HG03108 (cell line): ENCODE data around the gene PIK3C2G.
"Not testable (repeated sequence)": the region's sequence is repeated elsewhere in the genome, so short reads cannot be mapped to it uniquely, and the experiment has no call there.

Experiments
- ATAC-seq: cut with Tn5 transposase; IDR thresholded peaks from one replicate; pipeline ENCODE4 v1.9.1; 2021; ENCODE audit warnings: moderate library complexity; ENCODE audit not compliant: unreplicated experiment

The PIK3C2G gene, protein sequence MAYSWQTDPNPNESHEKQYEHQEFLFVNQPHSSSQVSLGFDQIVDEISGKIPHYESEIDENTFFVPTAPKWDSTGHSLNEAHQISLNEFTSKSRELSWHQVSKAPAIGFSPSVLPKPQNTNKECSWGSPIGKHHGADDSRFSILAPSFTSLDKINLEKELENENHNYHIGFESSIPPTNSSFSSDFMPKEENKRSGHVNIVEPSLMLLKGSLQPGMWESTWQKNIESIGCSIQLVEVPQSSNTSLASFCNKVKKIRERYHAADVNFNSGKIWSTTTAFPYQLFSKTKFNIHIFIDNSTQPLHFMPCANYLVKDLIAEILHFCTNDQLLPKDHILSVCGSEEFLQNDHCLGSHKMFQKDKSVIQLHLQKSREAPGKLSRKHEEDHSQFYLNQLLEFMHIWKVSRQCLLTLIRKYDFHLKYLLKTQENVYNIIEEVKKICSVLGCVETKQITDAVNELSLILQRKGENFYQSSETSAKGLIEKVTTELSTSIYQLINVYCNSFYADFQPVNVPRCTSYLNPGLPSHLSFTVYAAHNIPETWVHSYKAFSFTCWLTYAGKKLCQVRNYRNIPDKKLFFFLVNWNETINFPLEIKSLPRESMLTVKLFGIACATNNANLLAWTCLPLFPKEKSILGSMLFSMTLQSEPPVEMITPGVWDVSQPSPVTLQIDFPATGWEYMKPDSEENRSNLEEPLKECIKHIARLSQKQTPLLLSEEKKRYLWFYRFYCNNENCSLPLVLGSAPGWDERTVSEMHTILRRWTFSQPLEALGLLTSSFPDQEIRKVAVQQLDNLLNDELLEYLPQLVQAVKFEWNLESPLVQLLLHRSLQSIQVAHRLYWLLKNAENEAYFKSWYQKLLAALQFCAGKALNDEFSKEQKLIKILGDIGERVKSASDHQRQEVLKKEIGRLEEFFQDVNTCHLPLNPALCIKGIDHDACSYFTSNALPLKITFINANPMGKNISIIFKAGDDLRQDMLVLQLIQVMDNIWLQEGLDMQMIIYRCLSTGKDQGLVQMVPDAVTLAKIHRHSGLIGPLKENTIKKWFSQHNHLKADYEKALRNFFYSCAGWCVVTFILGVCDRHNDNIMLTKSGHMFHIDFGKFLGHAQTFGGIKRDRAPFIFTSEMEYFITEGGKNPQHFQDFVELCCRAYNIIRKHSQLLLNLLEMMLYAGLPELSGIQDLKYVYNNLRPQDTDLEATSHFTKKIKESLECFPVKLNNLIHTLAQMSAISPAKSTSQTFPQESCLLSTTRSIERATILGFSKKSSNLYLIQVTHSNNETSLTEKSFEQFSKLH (N-terminal part only)

DNA sequence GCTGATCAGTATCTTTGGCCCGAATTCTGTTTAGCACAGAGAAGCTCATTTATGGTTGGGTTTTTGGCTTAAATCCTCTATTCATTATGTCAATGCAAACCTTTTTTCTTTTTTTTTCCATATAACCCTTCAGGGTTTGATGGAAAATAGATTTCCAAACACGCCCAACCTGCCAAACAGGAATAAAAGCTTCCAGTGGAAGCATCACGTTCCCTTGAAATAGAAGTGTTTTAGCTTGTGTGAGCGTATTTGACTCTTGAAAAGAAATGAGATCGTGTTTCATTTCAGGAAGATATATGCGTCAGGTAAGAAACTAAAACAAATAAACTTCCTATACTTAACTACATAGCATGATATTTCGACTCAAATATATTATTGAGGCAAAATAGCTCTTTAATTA, at the start of gene PIK3C2G:
PIK3C2G (plus strand) TSS at position 246 of the 400 bp plus-strand sequence. CDS start 20,564 bp downstream, outside the sequence.
- no peak for ATAC-seq

- ATAC-seq = no peak
Observed at GRCh38 chr12:18217966-18218365, 43.4 kb upstream of the PIK3C2G start.

GRCh38 chr12:18221726-18222125, 39.6 kb upstream of the PIK3C2G start:
- no peak for ATAC-seq

DNA sequence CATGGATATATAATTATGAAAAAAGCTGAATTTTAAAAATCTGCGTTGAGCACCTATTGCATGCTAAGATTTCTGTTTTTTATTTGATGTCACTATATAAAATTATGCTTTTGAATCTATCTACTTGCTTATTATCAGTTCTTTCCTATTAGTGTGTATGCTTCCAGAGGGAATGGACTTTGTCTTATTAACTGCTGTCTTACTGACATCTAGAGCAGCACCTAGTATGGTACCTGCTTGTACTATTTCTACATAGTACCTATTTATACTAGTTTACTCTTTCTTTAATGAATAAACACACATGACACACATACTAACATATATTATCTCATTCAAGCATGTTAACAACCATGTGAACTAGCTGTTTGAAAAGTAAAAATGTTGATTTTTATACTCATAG, 38.6 kb upstream of the PIK3C2G start:
- ATAC-seq = no peak

DNA sequence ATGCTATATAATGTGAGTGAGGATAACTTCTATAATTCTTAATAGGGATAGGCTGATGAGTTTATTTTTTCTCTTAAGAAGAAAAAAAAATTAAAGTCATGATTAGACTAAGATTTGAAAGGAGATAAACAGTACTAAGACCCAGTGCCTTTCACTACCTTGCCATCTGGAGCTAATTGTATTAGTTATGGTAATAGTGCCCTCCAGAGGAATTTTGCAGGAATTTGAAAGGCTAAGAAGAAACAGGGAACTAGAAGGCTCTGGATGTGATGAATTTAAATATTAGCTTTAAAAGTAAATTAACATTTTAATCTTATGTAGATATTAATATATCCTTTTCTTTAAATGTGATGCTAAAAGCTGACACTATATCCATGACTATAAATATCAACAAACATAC, 36.6 kb upstream of the PIK3C2G start:
- no peak for ATAC-seq

GRCh38 chr12:18239526-18239925, 21.8 kb upstream of the PIK3C2G start:
- no peak for ATAC-seq

- no peak for ATAC-seq
Observed at GRCh38 chr12:18242380-18243089, 18.8 kb upstream of the PIK3C2G start.

GRCh38 chr12:18243238-18243637, 18.1 kb upstream of the PIK3C2G start:
- ATAC-seq = no peak

DNA sequence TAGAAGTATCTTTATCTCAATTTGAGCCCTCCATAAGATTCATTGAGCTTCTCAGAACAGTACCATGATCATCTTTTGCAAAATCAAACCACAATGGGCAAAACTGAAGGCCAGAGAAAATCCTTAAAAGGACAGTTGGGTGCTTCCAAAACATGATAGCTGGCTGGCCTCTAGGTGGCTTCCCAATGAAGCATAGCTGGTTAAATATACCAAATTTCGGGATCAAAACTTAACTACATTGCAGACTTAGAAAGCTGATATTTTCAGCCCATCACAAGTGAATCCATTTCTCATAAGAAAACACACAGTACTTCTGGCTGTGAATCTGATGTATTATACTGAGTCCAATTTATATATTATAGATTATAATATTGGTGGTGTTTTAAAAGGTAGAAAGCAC, 15.3 kb upstream of the PIK3C2G start:
- no peak for ATAC-seq

GRCh38 chr12:18250313-18250916, 10.9 kb upstream of the PIK3C2G start:
- no peak for ATAC-seq

DNA sequence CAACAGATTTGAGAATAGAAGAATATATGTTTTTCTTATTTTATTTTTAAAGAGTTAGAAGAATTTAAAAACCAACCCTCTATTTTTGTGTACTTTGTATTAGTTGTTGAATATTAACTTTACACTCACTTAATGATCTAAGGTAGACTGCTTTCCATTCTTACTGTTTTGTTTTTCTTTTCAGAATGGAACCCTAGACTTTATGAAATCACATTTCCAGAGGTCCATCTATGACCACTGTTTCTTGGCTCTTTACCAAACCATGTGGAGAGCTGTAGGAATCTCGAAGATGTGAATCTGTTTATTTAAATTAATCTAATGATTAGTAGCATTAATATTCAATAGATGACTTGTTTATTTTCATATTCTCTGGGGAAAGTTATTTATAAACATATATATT, 7.2 kb upstream of the PIK3C2G start:
- ATAC-seq = no peak

GRCh38 chr12:18255004-18255403, 6.3 kb upstream of the PIK3C2G start:
- not testable (repeated sequence) for ATAC-seq

DNA sequence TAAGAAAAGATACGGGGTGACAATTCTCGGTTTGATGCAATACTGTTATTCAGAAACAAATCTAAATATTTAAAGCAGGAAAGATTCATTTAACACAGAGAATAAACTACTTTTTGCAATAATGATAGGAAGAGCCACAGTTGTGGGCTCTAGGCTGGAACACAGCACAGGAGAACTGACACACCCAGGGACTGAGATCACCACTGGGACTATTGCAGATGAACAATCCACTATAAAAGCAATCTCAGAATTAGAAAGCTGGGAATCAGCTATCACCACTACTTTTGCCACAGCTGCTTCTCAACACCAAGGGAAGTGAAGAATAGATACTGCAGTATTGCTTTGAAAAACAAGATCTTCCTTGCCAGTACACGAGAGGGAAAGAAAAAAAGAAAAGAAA, 4.1 kb upstream of the PIK3C2G start:
- no peak for ATAC-seq

DNA sequence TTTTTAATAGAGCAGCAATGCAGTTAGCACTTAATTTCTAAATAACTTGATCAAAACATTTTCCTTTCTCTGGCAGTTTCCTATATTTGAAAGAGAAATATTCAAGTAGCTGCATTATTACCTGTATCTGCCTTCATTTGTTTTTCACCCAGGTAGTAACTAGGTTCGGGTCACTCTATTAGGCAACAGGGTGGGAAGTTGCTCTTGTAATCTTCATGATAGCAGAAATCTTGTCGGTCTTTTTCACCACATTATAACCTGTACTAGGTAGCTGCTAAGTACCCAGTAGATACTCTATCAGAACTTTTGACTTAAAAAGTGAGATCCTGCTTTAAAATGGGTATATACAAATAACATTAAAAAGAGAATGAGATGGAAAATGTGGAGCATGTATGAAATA, 2.4 kb upstream of the PIK3C2G start:
- no peak for ATAC-seq

DNA sequence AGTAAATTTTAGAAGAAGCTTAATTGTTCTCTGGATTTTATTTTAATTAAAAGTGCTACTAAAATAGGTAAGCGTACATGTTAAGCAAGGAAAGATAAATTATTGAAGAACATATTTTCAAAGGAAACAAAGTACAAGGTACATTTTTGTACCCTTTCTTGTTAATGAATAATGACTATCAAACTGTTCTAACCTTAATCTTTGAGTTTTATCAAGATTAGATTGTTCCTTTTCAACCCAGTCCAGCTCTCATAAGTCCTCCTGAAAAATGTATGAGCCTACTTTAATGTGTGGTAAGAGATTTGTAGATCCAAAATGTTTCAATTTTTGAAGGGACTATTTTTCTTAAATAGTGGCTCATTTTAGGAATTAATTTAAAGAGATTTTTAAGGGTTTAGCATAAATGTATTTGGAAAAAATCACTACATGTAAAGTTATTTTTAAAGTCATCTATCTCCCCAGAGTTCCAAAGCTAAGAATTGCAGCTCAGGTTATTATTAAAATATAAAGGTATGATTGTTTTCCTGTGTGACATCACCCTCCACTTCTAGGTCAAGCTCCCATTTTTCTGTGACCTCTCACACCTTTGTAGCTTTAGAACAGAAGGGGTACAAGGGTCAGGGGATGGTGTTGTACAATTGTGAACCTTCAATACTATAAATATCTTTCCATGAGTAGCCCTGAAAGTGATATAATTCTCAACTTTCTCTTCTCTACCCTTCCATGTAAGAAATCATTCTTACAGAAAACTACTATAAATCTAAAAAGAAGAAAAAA, 1.2 kb upstream of the PIK3C2G start:
- ATAC-seq = no peak

- ATAC-seq = no peak
Observed at GRCh38 chr12:18261906-18262305, 588 bp downstream of the PIK3C2G start.

GRCh38 chr12:18262514-18262913, 1.2 kb downstream of the PIK3C2G start:
- no peak for ATAC-seq

GRCh38 chr12:18264581-18265075, 3.3 kb downstream of the PIK3C2G start:
- ATAC-seq = no peak

DNA sequence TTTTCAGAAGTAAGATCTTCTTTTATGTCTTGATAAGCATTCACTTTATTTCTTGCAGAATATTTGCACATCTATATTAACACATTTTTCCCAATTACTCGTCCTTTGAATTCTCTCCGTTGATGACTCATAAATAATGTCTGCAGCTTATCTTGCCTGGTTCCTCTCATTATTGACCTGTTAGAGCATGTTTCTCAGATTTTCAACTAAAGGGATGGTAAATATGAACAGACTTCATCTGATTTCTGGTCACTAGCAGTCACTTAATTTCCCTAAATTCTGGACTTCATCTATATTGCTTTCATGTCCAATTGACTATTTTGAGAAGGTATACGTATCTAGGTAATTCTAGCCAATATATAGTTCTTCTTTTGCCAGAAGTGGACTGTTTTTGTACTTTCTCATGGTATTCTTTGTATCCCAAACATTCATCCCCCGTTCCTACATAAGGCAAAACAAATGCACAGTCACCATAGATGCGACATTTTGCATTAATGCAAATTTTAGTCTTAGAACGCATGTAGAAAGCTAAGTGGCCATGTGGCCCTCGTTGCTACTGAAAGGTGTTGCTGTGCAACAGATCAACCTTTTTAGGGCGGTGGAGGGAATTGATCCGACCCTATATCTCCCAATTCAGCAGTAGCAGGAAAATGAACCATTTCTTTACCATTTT, 6.2 kb downstream of the PIK3C2G start:
- no peak for ATAC-seq
